Progenitor cell of endocrine pancreas (in vitro differentiated cells): ENCODE data around the gene ACSL4. TPM values are rescaled to one million over a fixed set of nuclear protein-coding genes. Genes with fewer than 3 reads are reported as not detected.

Source experiments
- DNase-seq: peaks from one replicate; pipeline ENCODE4 v3.0.0; 2021; ENCODE audit warnings: low spot score; ENCODE audit not compliant: unreplicated experiment
- H3K27ac Mint-ChIP-seq: 2 replicates; pipeline ENCODE4 v1.8.0; 2021; ENCODE audit warnings: mild to moderate bottlenecking, moderate library complexity, mixed read lengths
- H3K27me3 Mint-ChIP-seq: 2 replicates; pipeline ENCODE4 v1.8.0; 2021; ENCODE audit warnings: mixed read lengths
- H3K36me3 Mint-ChIP-seq: 2 replicates; pipeline ENCODE4 v1.8.0; 2022; ENCODE audit warnings: mixed read lengths; ENCODE audit not compliant: insufficient read depth
- H3K4me1 Mint-ChIP-seq: 2 replicates; pipeline ENCODE4 v1.8.0; 2021; ENCODE audit warnings: low read depth, mixed read lengths
- H3K4me3 Mint-ChIP-seq: 2 replicates; pipeline ENCODE4 v1.8.0; 2021; ENCODE audit warnings: low read depth, mild to moderate bottlenecking, moderate library complexity, mixed read lengths
- H3K9me3 Mint-ChIP-seq: 2 replicates; pipeline ENCODE4 v1.8.0; 2021; ENCODE audit warnings: low read depth, mixed read lengths
- total RNA-seq: library from RNA; stranded (reverse); gene quantifications from 2 replicates; pipeline ENCODE4 v1.2.1, GENCODE V29; 2021
- TF ChIP-seq, protein P1 (sequence below): fragments of 200-600 bp; sonication (generic); IDR thresholded peaks from one replicate; pipeline ENCODE4 v1.5.0; 2021; ENCODE audit warnings: antibody characterized with exemption, mild to moderate bottlenecking; ENCODE audit not compliant: unreplicated experiment

Gene ACSL4
- total RNA-seq, 1 donor from 2014 or later, result 44.9 TPM

DNA sequence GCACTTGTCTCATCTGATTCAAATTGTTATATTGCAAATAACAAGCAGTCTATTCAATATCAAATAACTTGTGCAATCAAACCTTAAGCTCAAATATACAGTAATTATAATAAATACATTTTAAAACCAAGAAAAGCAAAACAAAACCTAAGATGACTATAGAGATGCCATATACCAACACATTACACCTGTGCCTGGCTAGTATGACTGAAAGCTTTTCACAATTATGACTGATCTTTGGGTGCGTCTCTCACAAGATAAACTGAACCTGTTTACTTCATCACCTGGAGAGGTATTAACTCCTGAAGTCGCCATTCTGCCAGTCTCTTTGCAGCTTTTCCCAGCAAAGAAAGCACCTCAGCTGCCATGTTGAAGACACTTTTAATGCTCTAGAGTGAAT lies 41.3 kb downstream of the ACSL4 start:
- TF ChIP-seq, protein P1, sequence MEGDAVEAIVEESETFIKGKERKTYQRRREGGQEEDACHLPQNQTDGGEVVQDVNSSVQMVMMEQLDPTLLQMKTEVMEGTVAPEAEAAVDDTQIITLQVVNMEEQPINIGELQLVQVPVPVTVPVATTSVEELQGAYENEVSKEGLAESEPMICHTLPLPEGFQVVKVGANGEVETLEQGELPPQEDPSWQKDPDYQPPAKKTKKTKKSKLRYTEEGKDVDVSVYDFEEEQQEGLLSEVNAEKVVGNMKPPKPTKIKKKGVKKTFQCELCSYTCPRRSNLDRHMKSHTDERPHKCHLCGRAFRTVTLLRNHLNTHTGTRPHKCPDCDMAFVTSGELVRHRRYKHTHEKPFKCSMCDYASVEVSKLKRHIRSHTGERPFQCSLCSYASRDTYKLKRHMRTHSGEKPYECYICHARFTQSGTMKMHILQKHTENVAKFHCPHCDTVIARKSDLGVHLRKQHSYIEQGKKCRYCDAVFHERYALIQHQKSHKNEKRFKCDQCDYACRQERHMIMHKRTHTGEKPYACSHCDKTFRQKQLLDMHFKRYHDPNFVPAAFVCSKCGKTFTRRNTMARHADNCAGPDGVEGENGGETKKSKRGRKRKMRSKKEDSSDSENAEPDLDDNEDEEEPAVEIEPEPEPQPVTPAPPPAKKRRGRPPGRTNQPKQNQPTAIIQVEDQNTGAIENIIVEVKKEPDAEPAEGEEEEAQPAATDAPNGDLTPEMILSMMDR, result no peak
- no peaks in the 10 kb centered on the region for H3K27me3 Mint-ChIP-seq
- H3K4me1 Mint-ChIP-seq, result peaks cover 3% of the 10 kb centered on the region
- H3K36me3 Mint-ChIP-seq, result no peaks in the 10 kb centered on the region
- H3K4me3 Mint-ChIP-seq, result no peak overlapping the region
- H3K27ac Mint-ChIP-seq, result no peak overlapping the region
- H3K9me3 Mint-ChIP-seq, result no peaks in the 10 kb centered on the region
- DNase-seq, result no peak

DNA sequence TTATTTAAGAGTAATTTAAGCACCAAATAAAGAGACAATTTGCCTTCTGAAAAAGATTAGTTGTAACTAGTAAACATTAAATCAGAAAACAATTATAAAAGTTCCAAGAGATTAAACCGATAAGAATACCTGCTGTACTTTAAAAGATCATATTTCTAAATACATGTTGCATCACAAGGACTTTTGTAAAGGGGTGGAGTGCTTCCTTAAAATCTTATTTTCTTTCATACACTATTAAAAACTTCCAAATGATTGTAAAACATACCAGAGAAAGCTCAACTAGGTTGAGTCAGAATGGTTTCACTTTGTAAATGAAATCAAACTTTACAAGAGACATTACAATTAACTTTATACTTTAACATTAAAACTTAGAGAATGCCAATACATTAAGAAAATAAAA lies 41.8 kb downstream of the ACSL4 start:
- Mint-ChIP-seq H3K4me1 (peaks cover 3% of the 10 kb centered on the region), H3K4me3 (no peak overlapping the region), H3K27me3 (no peaks in the 10 kb centered on the region), H3K36me3 (no peaks in the 10 kb centered on the region), H3K27ac (no peak overlapping the region), H3K9me3 (no peaks in the 10 kb centered on the region)
- DNase-seq, result no peak
- TF ChIP-seq, protein P1, result no peak

DNA sequence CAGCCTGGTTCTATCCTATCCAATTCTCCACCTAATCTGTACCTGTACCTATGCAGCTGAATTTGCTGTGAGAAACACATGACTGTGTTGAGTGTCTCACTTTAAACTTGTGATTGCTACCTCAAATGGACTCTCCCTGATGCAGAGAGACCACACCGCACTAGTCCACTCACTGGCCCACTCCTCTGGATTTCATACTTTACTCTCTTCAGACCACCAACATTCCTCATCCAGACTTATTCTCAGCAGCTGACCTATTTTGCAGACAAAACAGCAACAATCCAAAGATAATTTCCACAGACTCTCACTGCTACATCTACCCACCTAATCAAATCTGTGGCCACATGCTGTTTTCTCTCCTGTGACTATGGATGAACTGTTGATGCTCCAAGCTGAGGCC lies 45.2 kb downstream of the ACSL4 start:
- TF ChIP-seq, protein P1, result no peak
- H3K27me3 Mint-ChIP-seq, result no peaks in the 10 kb centered on the region
- H3K4me3 Mint-ChIP-seq, result no peak overlapping the region
- H3K9me3 Mint-ChIP-seq, result no peaks in the 10 kb centered on the region
- H3K36me3 Mint-ChIP-seq, result peaks cover 3% of the 10 kb centered on the region
- no peak overlapping the region for H3K27ac Mint-ChIP-seq
- no peaks in the 10 kb centered on the region for H3K4me1 Mint-ChIP-seq
- no peak for DNase-seq

DNA sequence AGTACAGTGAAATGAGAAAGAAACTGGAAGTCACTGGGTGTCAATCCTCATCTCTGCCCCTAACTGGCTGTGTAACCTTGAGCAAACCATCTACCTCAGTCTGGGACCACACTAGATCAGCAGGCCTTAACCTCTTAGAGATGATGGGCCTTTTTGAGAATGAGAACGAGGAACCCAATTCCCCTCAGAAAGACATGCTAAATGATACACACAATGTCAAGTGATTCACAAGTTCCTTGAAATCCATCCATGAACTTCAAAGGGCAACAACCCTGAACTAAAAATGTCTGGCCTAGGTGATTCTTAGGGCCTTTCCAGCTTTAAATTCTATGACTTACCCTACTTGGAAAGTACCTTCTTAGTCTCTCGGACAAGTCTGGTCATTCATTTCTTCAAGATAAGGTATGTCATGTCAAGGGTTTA lies 47.4 kb downstream of the ACSL4 start:
- Mint-ChIP-seq H3K4me3 (no peak overlapping the region), H3K27ac (no peak overlapping the region), H3K4me1 (no peaks in the 10 kb centered on the region), H3K36me3 (peaks cover 6% of the 10 kb centered on the region), H3K27me3 (no peaks in the 10 kb centered on the region), H3K9me3 (no peaks in the 10 kb centered on the region)
- TF ChIP-seq, protein P1, result no peak
- no peak for DNase-seq

DNA sequence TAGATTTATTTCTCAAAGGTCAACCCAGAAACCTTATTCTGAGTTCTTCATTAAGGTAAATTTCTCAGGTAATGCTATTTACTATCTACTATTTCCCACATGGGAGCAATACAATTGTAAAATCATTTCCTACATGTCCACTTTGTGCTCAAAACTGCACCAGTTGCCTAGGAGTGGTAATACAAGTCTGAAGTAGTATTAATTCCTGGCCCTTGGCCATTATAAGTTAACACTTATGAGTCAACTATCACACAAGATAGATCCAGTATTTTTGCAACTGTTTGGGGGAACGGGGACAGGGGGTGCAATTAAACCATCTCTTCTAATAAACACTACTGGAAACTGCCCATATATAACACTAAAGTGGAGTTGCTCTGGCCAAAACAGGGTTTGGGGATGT lies 48.9 kb downstream of the ACSL4 start:
- Mint-ChIP-seq H3K4me3 (no peak overlapping the region), H3K27ac (no peak overlapping the region), H3K36me3 (peaks cover 8% of the 10 kb centered on the region), H3K9me3 (no peaks in the 10 kb centered on the region), H3K4me1 (no peaks in the 10 kb centered on the region), H3K27me3 (no peaks in the 10 kb centered on the region)
- no peak for DNase-seq
- TF ChIP-seq, protein P1, result no peak
